Left hindlimb (tissue), 1 donor: Measurements from ENCODE around the gene EPHB4.
A peak's percentile ranks its signal among the peaks of the same experiment; 100 is the strongest.
"Not testable (repeated sequence)": the region's sequence is repeated elsewhere in the genome, so short reads cannot be mapped to it uniquely, and the experiment has no call there.

ENCODE experiments used
- DNase-seq: peaks from one replicate; pipeline ENCODE4 v3.0.0-alpha.2; 2018

The EPHB4 gene

GRCh38 chr7:100819586-100819985 lies 7.7 kb downstream of the EPHB4 start:
- no peak for DNase-seq

DNA sequence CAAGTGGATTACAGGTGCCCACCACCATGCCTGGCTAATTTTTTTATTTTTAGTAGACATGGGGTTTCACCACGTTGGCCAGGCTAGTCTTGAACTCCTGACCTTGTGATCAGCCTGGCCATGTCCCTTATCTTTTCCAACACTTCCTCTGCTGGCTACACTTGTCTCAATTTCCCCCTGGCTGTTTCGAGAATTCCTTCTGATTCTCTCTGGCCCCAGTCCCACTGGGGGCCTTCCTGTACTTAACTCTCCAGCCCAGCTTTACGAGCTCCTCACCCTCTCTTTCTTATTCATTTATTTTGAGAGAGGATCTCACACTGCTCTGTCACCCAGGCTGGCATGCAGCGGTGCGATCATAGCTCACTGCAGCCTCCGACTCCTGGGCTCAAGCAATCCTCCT lies 8.5 kb downstream of the EPHB4 start:
- DNase-seq: peak; percentile 7

- DNase-seq: peak; percentile 13
Observed at GRCh38 chr7:100818366-100818765, 9.0 kb downstream of the EPHB4 start.

DNA sequence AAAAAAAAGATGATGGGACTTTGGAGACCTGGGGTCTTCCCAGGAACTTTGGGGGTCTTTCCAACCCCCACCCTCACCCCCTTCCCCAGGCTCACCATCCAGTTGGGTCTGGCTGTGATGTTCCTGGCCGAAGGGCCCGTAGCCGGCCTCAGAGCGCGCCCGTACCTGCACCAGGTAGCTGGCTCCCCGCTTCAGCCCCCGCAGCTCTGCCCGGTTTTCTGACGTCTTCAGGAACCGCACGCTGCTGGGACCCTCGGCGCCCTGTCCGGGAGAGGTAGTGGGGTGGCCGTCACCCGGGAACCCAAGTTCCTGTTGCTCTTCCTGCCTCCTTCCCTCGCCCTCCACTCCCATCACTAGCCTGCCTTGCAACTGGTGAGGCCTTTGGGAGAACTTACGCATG lies 10.2 kb downstream of the EPHB4 start:
- no peak for DNase-seq

DNA sequence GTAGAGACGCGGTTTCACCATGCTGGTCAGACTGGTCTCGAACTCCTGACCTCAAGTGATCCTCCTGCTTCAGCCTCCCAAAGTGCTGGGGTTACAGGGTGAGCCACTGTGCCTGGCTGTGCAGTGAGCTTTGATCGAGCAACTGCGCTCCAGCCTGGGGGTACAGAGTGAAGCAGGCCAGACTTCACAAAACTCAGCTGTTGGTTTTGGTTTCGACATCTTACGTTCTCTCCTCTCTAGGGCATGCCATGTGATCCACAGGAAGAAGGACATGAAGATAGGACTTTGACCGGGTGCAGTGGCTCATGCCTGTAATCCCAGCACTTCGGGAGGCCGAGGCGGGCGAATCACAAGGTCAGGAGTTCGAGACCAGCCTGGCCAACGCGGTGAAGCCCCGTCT lies 10.8 kb downstream of the EPHB4 start:
- DNase-seq: not testable (repeated sequence)

DNA sequence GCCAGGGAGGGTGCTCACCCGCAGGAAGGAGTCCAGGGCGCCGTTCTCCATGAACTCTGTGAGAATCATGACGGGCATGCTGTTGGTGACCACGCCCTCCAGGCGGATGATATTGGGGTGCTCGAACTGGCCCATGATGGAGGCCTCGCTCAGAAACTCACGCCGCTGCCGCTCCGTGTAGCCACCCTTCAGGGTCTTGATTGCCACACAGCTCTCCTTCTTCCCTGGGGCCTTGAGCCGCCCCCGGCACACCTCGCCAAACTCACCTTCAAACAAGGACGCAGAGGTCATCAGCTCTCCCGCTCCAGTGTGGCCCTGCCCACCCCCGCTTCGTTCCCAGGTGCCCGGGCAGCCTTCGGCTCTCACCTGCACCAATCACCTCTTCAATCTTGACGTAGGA lies 14.6 kb downstream of the EPHB4 start:
- DNase-seq: peak; percentile 27

DNA sequence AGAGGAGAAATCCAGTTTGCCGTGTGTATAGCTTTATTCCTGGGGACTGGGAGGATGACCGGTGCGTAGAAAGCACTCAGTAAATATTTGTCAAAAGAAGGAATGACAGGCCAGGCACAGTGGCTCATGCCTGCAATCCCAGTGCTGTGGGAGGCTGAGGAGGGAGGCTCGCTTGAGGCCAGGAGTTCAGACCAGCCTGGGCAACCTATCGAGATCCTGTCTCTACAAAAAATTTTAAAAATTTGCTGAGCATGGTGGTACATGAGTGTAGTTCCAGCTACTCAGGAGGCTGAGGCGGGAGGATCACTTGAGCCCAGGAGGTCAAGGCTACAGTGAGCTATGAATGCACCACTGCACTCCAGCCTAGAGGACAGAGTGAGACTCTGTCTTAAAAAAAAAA lies 15.8 kb downstream of the EPHB4 start:
- no peak for DNase-seq

GRCh38 chr7:100808354-100808875 lies 18.9 kb downstream of the EPHB4 start:
- DNase-seq: no peak

GRCh38 chr7:100806883-100807282 lies 20.4 kb downstream of the EPHB4 start:
- not testable (repeated sequence) for DNase-seq

GRCh38 chr7:100806276-100806675 lies 21.0 kb downstream of the EPHB4 start:
- DNase-seq: no peak

GRCh38 chr7:100804681-100805431 lies 22.5 kb downstream of the EPHB4 start:
- no peak for DNase-seq

DNA sequence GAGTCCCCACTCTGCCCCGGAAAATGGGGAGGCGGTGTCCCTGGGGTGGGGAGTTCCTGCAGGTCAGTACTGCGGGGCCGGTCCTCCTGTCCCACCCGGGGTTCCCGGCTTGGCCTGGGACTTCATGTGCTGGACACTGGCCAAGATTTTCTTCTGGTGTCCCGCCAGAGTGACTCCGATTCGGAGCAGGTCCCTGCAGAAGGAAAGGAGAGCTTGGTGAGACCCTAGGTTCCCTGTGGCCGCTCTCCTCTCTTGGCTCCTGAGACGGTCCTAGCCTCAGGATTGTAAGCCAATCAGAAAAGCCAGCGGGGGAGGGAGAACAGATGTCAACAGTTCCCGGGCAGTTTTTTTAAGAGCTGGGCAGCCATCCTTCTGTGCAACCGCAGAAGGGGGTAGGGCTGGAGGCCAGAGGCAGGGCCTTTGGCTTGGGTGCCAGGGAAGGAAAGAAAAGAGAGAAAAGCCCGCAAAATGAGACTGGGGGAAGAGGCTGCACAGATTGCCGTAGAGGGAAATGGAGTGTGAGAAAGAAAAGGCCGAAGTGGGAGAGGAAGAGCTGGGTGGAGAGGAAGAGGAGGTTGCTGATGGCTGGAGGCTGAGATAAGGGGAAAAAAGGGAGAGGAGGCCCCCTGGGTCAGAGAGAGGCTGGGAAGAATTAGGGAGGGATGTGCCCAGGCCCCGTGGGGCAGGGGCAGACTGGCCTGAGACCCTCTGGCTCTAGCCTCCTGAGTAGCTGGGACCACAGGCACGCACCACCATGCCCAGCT lies 23.7 kb downstream of the EPHB4 start:
- peak; percentile 84 for DNase-seq

DNA sequence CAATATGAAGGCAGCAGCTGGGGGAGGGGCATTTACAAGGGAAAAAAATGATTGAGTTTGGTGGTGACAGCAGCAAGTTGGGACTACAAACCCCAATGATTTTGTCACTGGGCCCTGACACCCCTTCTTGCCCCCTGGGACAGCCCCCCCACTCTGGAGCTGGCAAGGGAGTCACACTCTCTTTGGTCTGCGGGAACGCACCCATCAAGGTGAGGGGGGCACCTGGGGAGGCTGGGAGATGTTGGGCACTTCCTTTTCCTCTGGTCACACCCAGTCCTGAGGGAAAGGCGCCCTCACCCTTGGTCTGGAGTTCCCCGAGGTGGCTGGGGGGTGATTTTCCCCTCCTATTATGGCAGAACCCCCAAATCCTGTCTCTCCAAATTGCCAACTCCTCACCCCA lies 24.4 kb downstream of the EPHB4 start:
- no peak for DNase-seq

GRCh38 chr7:100801833-100802568 lies 25.3 kb downstream of the EPHB4 start:
- DNase-seq: peak; percentile 63

DNA sequence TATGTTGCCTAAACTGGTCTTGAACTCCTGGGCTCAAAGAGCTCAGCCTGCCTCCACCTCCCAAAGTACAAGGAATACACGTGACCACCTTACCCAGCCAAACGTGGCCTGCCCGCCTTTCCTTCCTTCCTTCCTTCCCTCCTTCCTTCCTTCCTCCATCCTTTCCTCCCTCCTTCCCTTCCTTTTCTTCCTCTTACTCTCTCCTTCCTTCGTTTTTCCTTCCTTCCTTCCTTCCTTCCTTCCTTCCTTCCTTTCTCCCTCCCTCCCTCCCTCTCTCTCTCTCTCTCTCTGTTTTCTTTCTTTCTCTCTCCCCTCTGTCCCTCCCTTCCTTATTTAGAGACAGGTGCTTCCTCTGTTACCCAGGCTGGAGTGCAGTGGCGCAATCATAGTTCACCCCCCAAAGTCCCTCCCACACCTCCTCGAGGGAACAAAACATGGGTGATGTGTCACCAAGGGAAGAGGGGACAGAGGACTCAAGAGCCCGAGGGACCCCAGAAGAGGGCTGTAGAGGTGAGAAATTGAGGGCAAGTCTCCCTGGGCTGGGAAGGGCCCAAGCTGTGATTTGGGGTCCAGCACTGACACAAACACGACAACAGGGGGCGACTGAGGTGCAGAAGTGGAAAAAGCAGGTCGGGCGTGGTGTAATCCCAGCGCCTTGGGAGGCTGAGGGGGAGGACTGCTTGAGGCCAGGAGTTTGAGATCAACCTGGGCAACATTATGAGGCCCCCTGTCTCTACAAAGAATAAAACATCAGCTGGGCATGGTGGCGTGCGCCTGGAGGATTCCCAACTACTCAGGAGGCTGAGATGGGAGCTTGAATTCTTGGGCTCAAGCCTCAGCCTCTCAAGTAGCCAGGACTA lies 28.1 kb downstream of the EPHB4 start:
- DNase-seq: peak; percentile 55

- no peak for DNase-seq
Observed at GRCh38 chr7:100794741-100795140, 32.6 kb downstream of the EPHB4 start.

DNA sequence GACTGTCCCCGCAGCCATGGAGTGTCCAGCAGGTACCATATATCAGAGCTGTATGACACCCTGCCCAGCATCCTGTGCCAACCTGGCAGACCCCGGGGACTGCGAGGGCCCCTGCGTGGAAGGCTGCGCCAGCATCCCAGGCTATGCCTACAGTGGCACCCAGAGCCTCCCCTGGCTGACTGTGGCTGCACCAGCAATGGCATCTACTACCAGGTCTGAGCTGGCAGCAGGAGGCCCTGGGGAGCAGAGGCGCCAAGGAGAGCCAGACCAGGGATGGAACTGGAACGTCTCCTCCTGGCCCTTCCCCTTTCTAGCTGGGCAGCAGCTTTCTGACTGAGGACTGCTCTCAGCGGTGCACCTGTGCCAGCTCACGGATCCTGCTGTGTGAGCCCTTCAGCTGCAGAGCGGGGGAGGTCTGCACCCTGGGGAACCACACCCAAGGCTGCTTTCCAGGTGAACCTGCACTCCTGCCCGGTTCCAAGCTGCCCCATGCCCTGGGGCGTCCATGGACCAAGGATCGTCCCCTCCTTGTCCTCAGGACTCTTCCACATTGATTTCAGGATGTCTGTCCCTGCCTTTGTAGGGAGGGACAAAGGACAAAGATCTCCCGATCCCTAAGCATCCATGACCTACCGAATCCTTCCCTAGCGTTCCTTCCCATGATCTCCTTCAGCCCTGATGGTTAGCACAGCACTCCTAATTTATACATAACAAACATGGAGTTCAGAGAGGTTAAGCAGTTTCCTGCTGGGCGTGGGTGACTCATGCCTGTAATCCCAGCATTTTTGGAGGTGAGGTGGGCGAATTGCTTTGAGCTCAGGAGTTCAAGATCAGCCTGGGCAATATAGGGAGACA lies 33.3 kb downstream of the EPHB4 start:
- DNase-seq: no peak

DNA sequence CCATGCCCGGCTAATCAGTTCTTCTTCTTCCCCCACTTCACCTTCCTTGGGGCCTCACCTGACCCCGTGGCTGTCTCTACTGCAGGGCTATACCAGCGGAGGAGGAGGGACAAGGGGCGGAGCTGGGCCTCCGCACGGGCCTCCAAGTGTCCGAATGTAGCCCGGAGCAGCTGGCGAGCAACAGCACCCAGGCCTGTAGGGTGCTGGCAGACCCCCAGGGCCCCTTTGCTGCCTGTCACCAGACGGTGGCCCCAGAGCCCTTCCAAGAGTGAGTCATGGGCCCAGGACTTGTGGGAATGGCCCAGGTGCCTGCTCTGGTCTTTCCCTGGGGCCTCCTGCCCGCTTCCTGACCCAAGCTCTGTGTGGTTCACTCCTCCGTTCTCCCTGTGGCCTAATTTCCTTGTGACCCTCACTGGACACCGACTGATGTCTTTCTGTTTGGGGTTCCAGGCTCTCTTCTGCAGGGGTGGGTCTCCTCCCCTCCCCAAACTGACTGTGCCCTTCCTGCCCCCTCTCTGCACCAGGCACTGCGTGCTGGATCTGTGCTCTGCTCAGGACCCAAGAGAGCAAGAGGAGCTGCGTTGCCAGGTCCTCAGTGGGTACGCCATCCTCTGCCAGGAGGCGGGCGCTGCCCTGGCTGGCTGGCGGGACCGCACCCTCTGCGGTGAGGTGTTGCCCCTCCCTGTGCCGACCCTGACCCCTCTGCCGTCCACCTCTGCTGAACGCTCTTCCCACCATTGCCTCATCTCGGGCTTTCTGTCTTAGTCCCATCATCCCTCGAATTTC lies 35.2 kb downstream of the EPHB4 start:
- no peak for DNase-seq

GRCh38 chr7:100789055-100789454 lies 38.3 kb downstream of the EPHB4 start:
- no peak for DNase-seq

DNA sequence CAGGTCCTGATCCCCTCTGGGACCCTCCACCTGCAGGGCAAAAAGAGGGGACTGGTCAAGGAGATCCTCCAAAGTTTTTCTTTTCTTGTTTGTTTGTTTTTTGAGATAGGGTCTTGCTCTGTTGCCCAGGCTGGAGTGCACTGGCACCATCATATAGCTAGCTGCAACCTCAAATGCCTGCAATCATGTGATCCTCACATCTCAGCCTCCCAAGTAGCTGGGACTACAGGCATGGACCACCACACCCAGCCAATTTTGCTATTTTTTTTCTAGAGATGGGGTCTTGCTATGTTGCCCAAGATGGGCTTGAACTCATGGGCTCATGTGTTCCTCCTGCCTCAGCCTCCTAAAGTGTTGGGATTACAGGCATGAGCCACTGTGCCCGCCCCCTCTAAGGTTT lies 41.0 kb downstream of the EPHB4 start:
- DNase-seq: no peak

GRCh38 chr7:100785878-100786277 lies 41.4 kb downstream of the EPHB4 start:
- no peak for DNase-seq
